HCT116 (cell line): Measurements from ENCODE around the gene B3GALT6. TPM values are rescaled to one million over a fixed set of nuclear protein-coding genes. Genes with fewer than 3 reads are reported as not detected.
A peak's percentile ranks its signal among the peaks of the same experiment; 100 is the strongest.

Source experiments
- ATAC-seq: fragments of 200-7000 bp; cut with Tn5 transposase; 2 replicates; pipeline ENCODE4 v1.9.1; 2020; ENCODE audit warnings: mild to moderate bottlenecking, moderate library complexity
- BruUV-seq: library from RNA; stranded (reverse); fragments of 400-500 nt; replicated peaks from 2 replicates; lab custom pipeline; 2021; lab: Mats Ljungman, UMichigan
- CTCF ChIA-PET: fragments of 300-600 bp; sonication (Branson Sonifier 250); formaldehyde crosslinking; loops from one replicate; lab custom pipeline; 2021; ENCODE audit warnings: antibody characterized with exemption; lab: Charles Lee
- POLR2A ChIA-PET: fragments of 300-600, 350-600 bp; sonication (Branson Sonifier 250); formaldehyde crosslinking; loops from one replicate; lab custom pipeline; 2021; ENCODE audit warnings: antibody characterized with exemption; lab: Charles Lee
- RAD21 ChIA-PET, 2 experiments: fragments of 300-600 bp; sonication (Branson Sonifier 250); formaldehyde crosslinking; loops; one replicate each; lab custom pipeline; 2023; ENCODE audit warnings: low total read pairs in 2 of 2; ENCODE audit not compliant: uncharacterized antibody in 2 of 2, unreplicated experiment in 2 of 2, low non-redundant PET in 1 of 2; lab: Charles Lee
- DNase-seq: peaks from one replicate; pipeline ENCODE4 v3.0.0-alpha.2; 2010; ENCODE audit warnings: low read depth, low spot score
- H2AFZ ChIP-seq: fragments of 200-600 bp; shearing (Covaris generic), sonication (generic); 2 replicates; pipeline ENCODE4 v1.6.1; 2017; ENCODE audit warnings: low read depth, mixed run types, mixed read lengths, antibody characterized with exemption, low read length; ENCODE audit not compliant: poor library complexity, severe bottlenecking
- H3K27ac ChIP-seq: 2 replicates; pipeline ENCODE4 v1.5.1; 2012; ENCODE audit warnings: low read depth, low read length
- H3K27me3 ChIP-seq: fragments of 200-600 bp; sonication (generic); 2 replicates; pipeline ENCODE4 v1.6.1; 2016; ENCODE audit warnings: mixed run types, low read length, mixed read lengths; ENCODE audit not compliant: insufficient read depth
- H3K36me3 ChIP-seq, 2 experiments: fragments of 200-500 bp in 1 of 2; fragments of 200-600 bp in 1 of 2; sonication (Bioruptor generic) in 1 of 2; sonication (generic) in 1 of 2; 2 replicates each; pipeline versions ENCODE4 v1.5.1 to v1.6.1; 2014 to 2016; ENCODE audit warnings: low read length in 2 of 2, inconsistent platforms in 1 of 2, mixed read lengths in 1 of 2, mixed run types in 1 of 2; ENCODE audit not compliant: insufficient read depth in 2 of 2, control insufficient read depth in 1 of 2
- H3K4me1 ChIP-seq, 2 experiments: fragments of 200-600 bp in 1 of 2; sonication (generic) in 1 of 2; 2 replicates each; pipeline versions ENCODE4 v1.5.1 to v1.6.1; 2012 to 2017; ENCODE audit warnings: low read length in 2 of 2, inconsistent platforms in 1 of 2, mild to moderate bottlenecking in 1 of 2, mixed read lengths in 1 of 2, mixed run types in 1 of 2, moderate library complexity in 1 of 2; ENCODE audit not compliant: insufficient read depth in 2 of 2, control insufficient read depth in 1 of 2
- H3K4me2 ChIP-seq: fragments of 200-600 bp; sonication (generic); 2 replicates; pipeline ENCODE4 v1.6.1; 2017; ENCODE audit warnings: mixed run types, low read length, mixed read lengths
- H3K4me3 ChIP-seq, 2 experiments: fragments of 200-600 bp in 1 of 2; sonication (generic) in 1 of 2; replicated peaks in 1 of 2; 2 replicates each; pipeline ENCODE4 v1.5.1; 2011 to 2016; ENCODE audit warnings: low read length in 2 of 2, control low read depth in 1 of 2, low read depth in 1 of 2, mild to moderate bottlenecking in 1 of 2, mixed read lengths in 1 of 2, mixed run types in 1 of 2
- H3K79me2 ChIP-seq: fragments of 200-600 bp; sonication (generic); 2 replicates; pipeline ENCODE4 v1.6.1; 2017; ENCODE audit warnings: mild to moderate bottlenecking, mixed run types, low read length, moderate library complexity, mixed read lengths; ENCODE audit not compliant: insufficient read depth
- H3K9ac ChIP-seq: fragments of 200-600 bp; sonication (generic); 2 replicates; pipeline ENCODE4 v1.6.1; 2016; ENCODE audit warnings: low read length, mixed read lengths
- H3K9me2 ChIP-seq: fragments of 200-600 bp; sonication (generic), shearing (Covaris generic); 2 replicates; pipeline ENCODE4 v1.6.1; 2017; ENCODE audit warnings: mixed run types, mild to moderate bottlenecking, moderate library complexity; ENCODE audit not compliant: insufficient read depth
- H3K9me3 ChIP-seq, 2 experiments: fragments of 200-500 bp in 1 of 2; fragments of 200-600 bp in 1 of 2; sonication (Bioruptor generic) in 1 of 2; sonication (generic) in 1 of 2; 2 replicates each; pipeline ENCODE4 v1.6.1; 2014 to 2017; ENCODE audit warnings: low read length in 2 of 2, mixed read lengths in 2 of 2, inconsistent platforms in 1 of 2, low read depth in 1 of 2, mild to moderate bottlenecking in 1 of 2, mixed run types in 1 of 2, moderate library complexity in 1 of 2; ENCODE audit not compliant: control insufficient read depth in 1 of 2, insufficient read depth in 1 of 2
- H4K20me1 ChIP-seq: fragments of 200-600 bp; sonication (generic), shearing (Covaris generic); 2 replicates; pipeline ENCODE4 v1.6.1; 2017; ENCODE audit warnings: mixed run types, mild to moderate bottlenecking, moderate library complexity; ENCODE audit not compliant: insufficient read depth
- ATF3 ChIP-seq: IDR thresholded peaks from 2 replicates; pipeline ENCODE4 v1.6.1; 2012
- CTCF ChIP-seq, 3 experiments: fragments of 200-600 bp in 1 of 3; sonication (generic) in 1 of 3; IDR thresholded peaks in 2 of 3; conservative IDR thresholded peaks in 1 of 3; 2 replicates each; pipeline ENCODE4 v1.5.1; 2012 to 2017; ENCODE audit warnings: low read depth in 2 of 3, low read length in 2 of 3, antibody characterized with exemption in 1 of 3, borderline replicate concordance in 1 of 3, control low read depth in 1 of 3, mild to moderate bottlenecking in 1 of 3, mixed read lengths in 1 of 3, mixed run types in 1 of 3, moderate library complexity in 1 of 3; ENCODE audit not compliant: insufficient read depth in 1 of 3
- EGR1 ChIP-seq: IDR thresholded peaks from 2 replicates; pipeline ENCODE4 v1.6.1; 2012; ENCODE audit warnings: low read depth
- ELF1 ChIP-seq: IDR thresholded peaks from 2 replicates; pipeline ENCODE4 v1.6.1; 2012; ENCODE audit warnings: low read depth, borderline replicate concordance
- EZH2 ChIP-seq: fragments of 200-600 bp; sonication (generic); IDR thresholded peaks from 2 replicates; pipeline ENCODE4 v1.6.1; 2017; ENCODE audit warnings: antibody characterized with exemption, mixed run types
- FOSL1 ChIP-seq: IDR thresholded peaks from 2 replicates; pipeline ENCODE4 v1.6.1; 2012; ENCODE audit warnings: low read depth
- JUND ChIP-seq: IDR thresholded peaks from 2 replicates; pipeline ENCODE4 v1.6.1; 2012
- MAX ChIP-seq: IDR thresholded peaks from 2 replicates; pipeline ENCODE4 v1.6.1; 2012
- POLR2A ChIP-seq: IDR thresholded peaks from 2 replicates; pipeline ENCODE4 v1.7.0; 2011; ENCODE audit warnings: borderline replicate concordance; ENCODE audit not compliant: insufficient read depth, insufficient read length; ENCODE audit errors: extremely low read depth
- POLR2AphosphoS5 ChIP-seq: IDR thresholded peaks from 2 replicates; pipeline ENCODE4 v1.6.1; 2011; ENCODE audit warnings: mild to moderate bottlenecking, low read depth, low read length, moderate library complexity
- SIN3A ChIP-seq: IDR thresholded peaks from 2 replicates; pipeline ENCODE4 v1.6.1; 2012; ENCODE audit warnings: low read depth
- SP1 ChIP-seq: IDR thresholded peaks from 2 replicates; pipeline ENCODE4 v1.6.1; 2012; ENCODE audit warnings: low read depth
- SRF ChIP-seq: IDR thresholded peaks from 2 replicates; pipeline ENCODE4 v1.6.1; 2012; ENCODE audit warnings: low read depth
- TCF7L2 ChIP-seq: IDR thresholded peaks from 2 replicates; pipeline ENCODE4 v1.7.0; 2011; ENCODE audit warnings: borderline replicate concordance, inconsistent platforms; ENCODE audit not compliant: insufficient read depth, insufficient read length; ENCODE audit errors: extremely low read depth
- YY1 ChIP-seq: IDR thresholded peaks from 2 replicates; pipeline ENCODE4 v1.6.1; 2011; ENCODE audit warnings: low read length, low read depth, moderate library complexity, mild to moderate bottlenecking; ENCODE audit not compliant: insufficient replicate concordance; ENCODE audit errors: extremely low read depth
- ZNF274 ChIP-seq: fragments of 200-500 bp; sonication (Bioruptor generic); IDR thresholded peaks from 2 replicates; pipeline ENCODE4 v1.6.1; 2014; ENCODE audit warnings: mild to moderate bottlenecking, low read depth, low read length, inconsistent platforms
- intact Hi-C: fragments of 100-400 bp; cut with micrococcal nuclease; formaldehyde crosslinking; loops from 2 replicates; pipeline ENCODE4 v1.10.0; 2022
- total RNA-seq: library from RNA; stranded (reverse); gene quantifications from one replicate; pipeline ENCODE4 v1.2.1, GENCODE V29; 2021; ENCODE audit not compliant: unreplicated experiment

B3GALT6 gene
- total RNA-seq, 1 experiment from 2014 or later: 16.3 TPM

GRCh38 chr1:1208713-1209433 is 23.2 kb upstream of the B3GALT6 start:
- no peak overlapping the region for H2AFZ ChIP-seq
- no peaks in the 10 kb centered on the region for H3K36me3 ChIP-seq
- intact Hi-C loops: loop anchor here (5.0 kb wide), 1 partner anchor 47 kb away; no protein-coding TSS in a partner anchor
- CTCF ChIA-PET: no interaction called here
- peaks cover 30 to 38% of the 10 kb centered on the region in 2 experiments for H3K4me1 ChIP-seq
- no TSS peak for BruUV-seq
- no peaks in the 10 kb centered on the region for H3K27me3 ChIP-seq
- peaks cover 8% of the 10 kb centered on the region; the same call in 1 of the 2 replicates for H3K79me2 ChIP-seq
- no peaks in the 10 kb centered on the region for H4K20me1 ChIP-seq
- H3K9me3 ChIP-seq: no peaks in the 10 kb centered on the region
- no peak for TF ChIP-seq ATF3
- TF ChIP-seq, all 23 proteins: peak for 0
- Histone ChIP-seq H3K4me2 (peak overlapping the region; percentile 97), H3K27ac (peak overlapping the region; percentile 64), H3K9me2 (no peaks in the 10 kb centered on the region), H3K4me3 (peak overlapping the region; percentile 6 to 50; a peak in 1 of 4 replicates), H3K9ac (peak overlapping the region; percentile 59)
- DNase-seq (no peak), ATAC-seq (no peak)
- RAD21 ChIA-PET: interaction anchor here in 1 of 2 experiments (0.7 kb wide), 1 partner anchor 19 kb away, joined by 4 read pairs; no protein-coding TSS in a partner anchor
- POLR2A ChIA-PET: no interaction called here

- no peak for DNase-seq
- Histone ChIP-seq H3K9me2 (no peaks in the 10 kb centered on the region), H3K27ac (no peak overlapping the region), H3K79me2 (peaks cover 1% of the 10 kb centered on the region; the same call in 1 of the 2 replicates), H3K9me3 (no peaks in the 10 kb centered on the region), H4K20me1 (no peaks in the 10 kb centered on the region), H3K27me3 (no peaks in the 10 kb centered on the region), H3K4me1 (peaks cover 25 to 29% of the 10 kb centered on the region in 2 experiments), H3K9ac (no peak overlapping the region), H3K4me3 (no peak overlapping the region), H3K4me2 (no peak overlapping the region), H2AFZ (no peak overlapping the region), H3K36me3 (0 out of 4 replicates have a peak, but pooled peaks cover 0 to under 1% of the 10 kb centered on the region in 2 experiments)
- intact Hi-C loops: no loop called here
- no peak for ATAC-seq
- ChIA-PET POLR2A (interaction anchor here (0.6 kb wide), 1 partner anchor 30 kb away, joined by 4 read pairs; no protein-coding TSS in a partner anchor), RAD21 (no interaction called here), CTCF (no interaction called here)
- no TSS peak for BruUV-seq
- no peak for TF ChIP-seq ATF3
- TF ChIP-seq ELF1: no peak
- TF ChIP-seq YY1: no peak
- no peak for TF ChIP-seq TCF7L2
- TF ChIP-seq FOSL1: no peak
- no peak for TF ChIP-seq POLR2A
- no peak for TF ChIP-seq EZH2
- TF ChIP-seq EGR1: no peak
- TF ChIP-seq CTCF (IDR thresholded peaks at IDR 0.05 in 2 of 3, conservative IDR thresholded peaks at IDR 0.05 in 1 of 3; ENCODE audit: borderline replicate concordance in 1 of 3, insufficient read depth in 1 of 3, low read depth in 2 of 3, low read length in 2 of 3): no peak
- TF ChIP-seq JUND: no peak
- no peak for TF ChIP-seq SRF
- TF ChIP-seq POLR2AphosphoS5: no peak
- no peak for TF ChIP-seq SIN3A
- no peak for TF ChIP-seq ZNF274
- no peak for TF ChIP-seq SP1
- no peak for TF ChIP-seq MAX
Observed at GRCh38 chr1:1210726-1211540, 21.1 kb upstream of the B3GALT6 start.
